Body of pancreas (tissue), 4 donors: ENCODE results near the gene RHBDL1.

Experiments
- CTCF ChIP-seq, 7 experiments: fragments of 450-650 bp in 4 of 7; fragments of 200-600 bp in 3 of 7; sonication (generic) in 3 of 7; IDR thresholded peaks; one replicate each; pipeline ENCODE4 v1.5.1; 2016 to 2019; ENCODE audit warnings: antibody characterized with exemption in 7 of 7
- POLR2A ChIP-seq, 3 donors: fragments of 450-650 bp; IDR thresholded peaks; one replicate each; pipeline ENCODE4 v1.6.1; 2016; ENCODE audit warnings: antibody characterized with exemption in 3 of 3, mild to moderate bottlenecking in 2 of 3

- TF ChIP-seq CTCF (IDR thresholded peaks at IDR 0.05) (no peak), POLR2A (IDR thresholded peaks at IDR 0.05) (no peak)
Observed at GRCh38 chr16:657487-657886, 18.0 kb upstream of the RHBDL1 start.
